Measurements from ENCODE around the gene DCAKD.

DNA sequence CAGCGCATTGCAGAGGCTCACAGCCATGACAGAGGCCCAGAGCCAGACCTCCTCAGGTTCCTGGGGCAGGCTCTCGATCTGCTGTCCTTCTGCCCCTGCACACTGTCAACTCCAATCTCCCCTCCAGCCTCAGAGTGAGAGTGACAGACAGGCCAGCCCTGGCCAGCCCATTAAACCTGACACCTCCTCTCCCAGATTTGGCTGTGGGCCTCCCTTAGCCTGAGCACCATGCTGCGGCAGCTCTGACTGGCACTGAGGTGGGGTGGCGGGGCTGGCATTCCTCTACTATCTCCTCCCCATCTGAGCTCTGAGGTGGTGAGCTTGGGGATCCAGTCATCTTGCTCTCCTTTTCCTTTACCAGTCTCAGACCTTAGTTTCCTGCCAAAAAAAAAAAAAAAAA lies 67.9 kb downstream of the DCAKD start:
- no peak for TF ChIP-seq POLR2A (IDR thresholded peaks at IDR 0.05)
- TF ChIP-seq, protein P1, sequence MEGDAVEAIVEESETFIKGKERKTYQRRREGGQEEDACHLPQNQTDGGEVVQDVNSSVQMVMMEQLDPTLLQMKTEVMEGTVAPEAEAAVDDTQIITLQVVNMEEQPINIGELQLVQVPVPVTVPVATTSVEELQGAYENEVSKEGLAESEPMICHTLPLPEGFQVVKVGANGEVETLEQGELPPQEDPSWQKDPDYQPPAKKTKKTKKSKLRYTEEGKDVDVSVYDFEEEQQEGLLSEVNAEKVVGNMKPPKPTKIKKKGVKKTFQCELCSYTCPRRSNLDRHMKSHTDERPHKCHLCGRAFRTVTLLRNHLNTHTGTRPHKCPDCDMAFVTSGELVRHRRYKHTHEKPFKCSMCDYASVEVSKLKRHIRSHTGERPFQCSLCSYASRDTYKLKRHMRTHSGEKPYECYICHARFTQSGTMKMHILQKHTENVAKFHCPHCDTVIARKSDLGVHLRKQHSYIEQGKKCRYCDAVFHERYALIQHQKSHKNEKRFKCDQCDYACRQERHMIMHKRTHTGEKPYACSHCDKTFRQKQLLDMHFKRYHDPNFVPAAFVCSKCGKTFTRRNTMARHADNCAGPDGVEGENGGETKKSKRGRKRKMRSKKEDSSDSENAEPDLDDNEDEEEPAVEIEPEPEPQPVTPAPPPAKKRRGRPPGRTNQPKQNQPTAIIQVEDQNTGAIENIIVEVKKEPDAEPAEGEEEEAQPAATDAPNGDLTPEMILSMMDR (IDR thresholded peaks at IDR 0.05) = no peak
